B cell (primary cell): ENCODE data around the gene H19.

Experiments used
- EZH2 ChIP-seq: IDR thresholded peaks from 2 replicates; pipeline ENCODE4 v1.6.1; 2012; ENCODE audit warnings: borderline replicate concordance, low read depth, mild to moderate bottlenecking, moderate library complexity, low read length; ENCODE audit not compliant: insufficient read depth, poor library complexity, severe bottlenecking
- TF ChIP-seq, protein P1 (sequence below): fragments of 200-600 bp; IDR thresholded peaks from one replicate; pipeline ENCODE4 v1.8.0; 2022; ENCODE audit warnings: antibody characterized with exemption, mild to moderate bottlenecking

DNA sequence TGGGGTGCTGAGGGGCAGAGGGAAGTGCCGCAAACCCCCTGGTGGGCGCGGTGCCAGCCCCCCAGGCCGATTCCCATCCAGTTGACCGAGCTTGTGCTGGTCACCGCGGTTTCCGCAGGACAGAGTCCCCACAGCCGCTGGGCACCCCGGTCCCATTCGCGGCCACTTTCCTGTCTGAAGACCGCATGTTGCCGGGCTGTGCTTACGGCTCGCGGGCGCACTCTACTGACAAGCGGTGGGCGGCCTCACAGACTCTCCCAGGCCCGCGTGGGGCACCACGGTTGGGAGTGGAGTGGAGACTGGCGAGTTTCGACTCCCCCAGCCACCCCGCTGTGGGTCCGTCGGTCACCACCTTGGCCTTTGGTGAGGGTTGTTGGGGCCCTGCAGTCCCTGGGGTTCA, 648 bp upstream of the H19 start:
- TF ChIP-seq, protein P1, sequence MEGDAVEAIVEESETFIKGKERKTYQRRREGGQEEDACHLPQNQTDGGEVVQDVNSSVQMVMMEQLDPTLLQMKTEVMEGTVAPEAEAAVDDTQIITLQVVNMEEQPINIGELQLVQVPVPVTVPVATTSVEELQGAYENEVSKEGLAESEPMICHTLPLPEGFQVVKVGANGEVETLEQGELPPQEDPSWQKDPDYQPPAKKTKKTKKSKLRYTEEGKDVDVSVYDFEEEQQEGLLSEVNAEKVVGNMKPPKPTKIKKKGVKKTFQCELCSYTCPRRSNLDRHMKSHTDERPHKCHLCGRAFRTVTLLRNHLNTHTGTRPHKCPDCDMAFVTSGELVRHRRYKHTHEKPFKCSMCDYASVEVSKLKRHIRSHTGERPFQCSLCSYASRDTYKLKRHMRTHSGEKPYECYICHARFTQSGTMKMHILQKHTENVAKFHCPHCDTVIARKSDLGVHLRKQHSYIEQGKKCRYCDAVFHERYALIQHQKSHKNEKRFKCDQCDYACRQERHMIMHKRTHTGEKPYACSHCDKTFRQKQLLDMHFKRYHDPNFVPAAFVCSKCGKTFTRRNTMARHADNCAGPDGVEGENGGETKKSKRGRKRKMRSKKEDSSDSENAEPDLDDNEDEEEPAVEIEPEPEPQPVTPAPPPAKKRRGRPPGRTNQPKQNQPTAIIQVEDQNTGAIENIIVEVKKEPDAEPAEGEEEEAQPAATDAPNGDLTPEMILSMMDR: no peak
- no peak for TF ChIP-seq EZH2
